Neural cell (in vitro differentiated cells): ENCODE data around the gene XKRX. TPM values are rescaled to one million over a fixed set of nuclear protein-coding genes. Genes with fewer than 3 reads are reported as not detected.

Source experiments
- H2AFZ ChIP-seq: fragments of 200-600, 300-800 bp; sonication (generic), shearing (Covaris generic); 2 replicates; pipeline ENCODE4 v1.6.0; 2014; ENCODE audit warnings: low read depth, mild to moderate bottlenecking, antibody characterized with exemption, low read length, moderate library complexity
- H3F3A ChIP-seq: fragments of 200-600 bp; shearing (Covaris generic); 2 replicates; pipeline ENCODE4 v1.6.1; 2016; ENCODE audit warnings: mild to moderate bottlenecking, moderate library complexity, mixed read lengths, antibody characterized with exemption, low read length; ENCODE audit not compliant: insufficient read depth, poor library complexity, severe bottlenecking
- H3K27ac ChIP-seq: fragments of 200-600, 300-800 bp; sonication (generic), shearing (Covaris generic); 2 replicates; pipeline ENCODE4 v1.5.1; 2014; ENCODE audit warnings: mild to moderate bottlenecking, low read length, moderate library complexity
- H3K27me3 ChIP-seq: fragments of 300-800, 200-600 bp; sonication (generic), shearing (Covaris generic); 2 replicates; pipeline ENCODE4 v1.6.0; 2014; ENCODE audit warnings: mild to moderate bottlenecking, low read depth, low read length, moderate library complexity; ENCODE audit not compliant: insufficient read depth
- H3K36me3 ChIP-seq: fragments of 300-800, 200-600 bp; sonication (generic), shearing (Covaris generic); 2 replicates; pipeline ENCODE4 v1.5.1; 2014; ENCODE audit warnings: mild to moderate bottlenecking, antibody characterized with exemption, low read length, moderate library complexity; ENCODE audit not compliant: insufficient read depth
- H3K4me2 ChIP-seq: fragments of 300-800, 200-600 bp; sonication (generic), shearing (Covaris generic); 2 replicates; pipeline ENCODE4 v1.6.0; 2014; ENCODE audit warnings: mild to moderate bottlenecking, low read length
- H3K4me3 ChIP-seq: fragments of 300-800, 200-600 bp; sonication (generic), shearing (Covaris generic); 2 replicates; pipeline ENCODE4 v1.5.1; 2014; ENCODE audit warnings: mild to moderate bottlenecking, low read length, moderate library complexity
- H3K79me2 ChIP-seq: fragments of 200-600 bp; shearing (Covaris generic); replicated peaks from 2 replicates; pipeline ENCODE4 v1.6.0; 2014; ENCODE audit warnings: mild to moderate bottlenecking, low read length, moderate library complexity; ENCODE audit not compliant: insufficient read depth
- H3K9ac ChIP-seq: fragments of 300-800, 200-600 bp; sonication (generic), shearing (Covaris generic); 2 replicates; pipeline ENCODE4 v1.6.1; 2016; ENCODE audit warnings: mild to moderate bottlenecking, low read length, mixed read lengths
- H3K9me2 ChIP-seq: fragments of 200-600 bp; shearing (Covaris generic); 2 replicates; pipeline ENCODE4 v1.6.1; 2016; ENCODE audit warnings: mild to moderate bottlenecking, low read length, mixed read lengths; ENCODE audit not compliant: insufficient read depth
- H3K9me3 ChIP-seq: fragments of 200-600, 300-800 bp; sonication (generic), shearing (Covaris generic); 2 replicates; pipeline ENCODE4 v1.6.1; 2016; ENCODE audit warnings: mild to moderate bottlenecking, mixed run types, low read length, moderate library complexity, mixed read lengths
- H4K20me1 ChIP-seq: fragments of 200-600 bp; shearing (Covaris generic); 2 replicates; pipeline ENCODE4 v1.6.1; 2016; ENCODE audit warnings: mild to moderate bottlenecking, mixed run types; ENCODE audit not compliant: insufficient read depth
- CTCF ChIP-seq: fragments of 450-650 bp; IDR thresholded peaks from 2 replicates; pipeline ENCODE4 v1.5.1; 2014; ENCODE audit warnings: antibody characterized with exemption, mild to moderate bottlenecking, moderate library complexity; ENCODE audit not compliant: poor library complexity, severe bottlenecking
- EP300 ChIP-seq: fragments of 450-650 bp; conservative IDR thresholded peaks from 2 replicates; pipeline ENCODE4 v1.6.1; 2014; ENCODE audit warnings: antibody characterized with exemption, mild to moderate bottlenecking, moderate library complexity; ENCODE audit not compliant: poor library complexity, severe bottlenecking
- EZH2 ChIP-seq: fragments of 200-600, 300-800 bp; shearing (Covaris generic), sonication (generic); IDR thresholded peaks from 2 replicates; pipeline ENCODE4 v1.6.1; 2014; ENCODE audit warnings: antibody characterized with exemption, low read length, borderline replicate concordance, mild to moderate bottlenecking; ENCODE audit not compliant: insufficient read depth, poor library complexity, severe bottlenecking
- MXI1 ChIP-seq: fragments of 450-650 bp; conservative IDR thresholded peaks from 2 replicates; pipeline ENCODE4 v1.6.1; 2014; ENCODE audit warnings: antibody characterized with exemption, mild to moderate bottlenecking; ENCODE audit not compliant: poor library complexity, severe bottlenecking
- POLR2AphosphoS5 ChIP-seq: IDR thresholded peaks from 2 replicates; pipeline ENCODE4 v1.6.1; 2012
- RAD21 ChIP-seq: fragments of 450-650 bp; conservative IDR thresholded peaks from 2 replicates; pipeline ENCODE4 v1.6.1; 2014; ENCODE audit warnings: antibody characterized with exemption, mild to moderate bottlenecking, moderate library complexity
- REST ChIP-seq: IDR thresholded peaks from 2 replicates; pipeline ENCODE4 v1.6.1; 2012; ENCODE audit warnings: borderline replicate concordance
- SMC3 ChIP-seq: fragments of 450-650 bp; conservative IDR thresholded peaks from 2 replicates; pipeline ENCODE4 v1.6.1; 2014; ENCODE audit warnings: antibody characterized with exemption, mild to moderate bottlenecking, moderate library complexity; ENCODE audit not compliant: poor library complexity
- TAF1 ChIP-seq: IDR thresholded peaks from 2 replicates; pipeline ENCODE4 v1.6.1; 2012; ENCODE audit warnings: low read depth
- polyA plus RNA-seq: library from polyadenylated mRNA; depleted of rRNA; stranded (reverse); fragments of >200 nt; gene quantifications from 2 replicates; pipeline ENCODE4 v1.2.3, GENCODE V29; 2014

The XKRX gene
- polyA plus RNA-seq, 1 donor from 2014 or later = not detected

DNA sequence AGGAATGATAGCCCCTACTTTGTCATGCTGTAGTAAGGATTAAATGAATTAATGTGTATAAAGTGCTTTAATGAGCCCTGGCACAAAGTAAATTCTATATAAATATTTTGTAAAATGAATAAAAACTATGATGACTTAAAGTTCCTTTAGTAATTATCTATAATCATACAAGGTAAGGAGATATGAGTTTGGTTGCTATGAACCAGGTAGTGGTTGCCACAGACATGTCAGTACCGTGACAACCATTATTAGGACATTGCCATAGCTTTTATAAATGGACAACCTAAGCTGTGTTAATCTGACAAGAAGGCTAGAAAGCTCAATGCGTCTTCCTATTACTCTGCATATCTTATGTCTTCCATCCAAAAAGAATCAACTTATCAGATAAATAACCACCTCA is 40.7 kb upstream of the XKRX start, which contains the start of gene ARL13A:
Gene ARL13A, plus strand, starts transcription at position 301 of the 400 bp plus-strand sequence. CDS start 3,982 bp downstream, outside the sequence.
- H3K9me2 ChIP-seq = no peaks in the 10 kb centered on the region
- H4K20me1 ChIP-seq = no peaks in the 10 kb centered on the region
- H3K27me3 ChIP-seq = no peaks in the 10 kb centered on the region
- no peak within 1 kb of the TSS for H3K4me2 ChIP-seq
- H3K79me2 ChIP-seq = no peaks in the 10 kb centered on the region
- H3K9ac ChIP-seq = no peak within 1 kb of the TSS
- no peaks in the 10 kb centered on the region for H3K9me3 ChIP-seq
- TF ChIP-seq SMC3 (no peak), RAD21 (no peak), POLR2AphosphoS5 (no peak), CTCF (no peak), TAF1 (no peak), EP300 (no peak), EZH2 (no peak), REST (no peak), MXI1 (no peak)
- no peak within 1 kb of the TSS for H3K27ac ChIP-seq
- H3K36me3 ChIP-seq = no peaks in the 10 kb centered on the region
- no peak within 1 kb of the TSS for H3K4me3 ChIP-seq
- H3F3A ChIP-seq = no peaks in the 10 kb centered on the region
- no peak within 1 kb of the TSS for H2AFZ ChIP-seq

DNA sequence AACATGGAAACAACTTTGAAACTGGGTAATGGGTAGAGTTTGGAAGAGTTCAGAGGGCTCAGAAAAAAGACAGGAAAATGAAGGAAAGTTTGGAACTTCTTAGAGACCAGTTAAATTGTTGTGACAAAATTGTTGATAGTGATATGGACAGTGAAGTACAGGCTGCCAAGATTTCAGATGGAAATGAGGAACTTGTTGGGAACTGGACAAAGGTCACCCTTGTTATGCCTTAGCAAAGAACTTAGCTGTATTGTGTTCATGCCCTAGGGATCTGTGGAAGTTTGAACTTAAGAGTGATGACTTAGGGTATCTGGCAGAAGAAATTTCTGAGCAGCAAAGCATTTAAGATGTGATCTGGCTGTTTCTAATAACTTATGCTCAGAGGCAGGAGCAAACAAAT is 35.6 kb upstream of the XKRX start:
- no peak overlapping the region for H3K9ac ChIP-seq
- H3F3A ChIP-seq = no peaks in the 10 kb centered on the region
- no peak for TF ChIP-seq RAD21
- TF ChIP-seq MXI1 = no peak
- no peak for TF ChIP-seq SMC3
- TF ChIP-seq EP300 = no peak
- TF ChIP-seq POLR2AphosphoS5 = no peak
- no peak for TF ChIP-seq TAF1
- TF ChIP-seq CTCF = no peak
- TF ChIP-seq REST = no peak
- TF ChIP-seq EZH2 = no peak
- no peak overlapping the region for H3K4me2 ChIP-seq
- no peaks in the 10 kb centered on the region for H3K27me3 ChIP-seq
- H3K36me3 ChIP-seq = no peaks in the 10 kb centered on the region
- H3K27ac ChIP-seq = no peak overlapping the region
- no peaks in the 10 kb centered on the region for H3K79me2 ChIP-seq
- H3K4me3 ChIP-seq = no peak overlapping the region
- no peaks in the 10 kb centered on the region for H3K9me3 ChIP-seq
- H4K20me1 ChIP-seq = no peaks in the 10 kb centered on the region
- H2AFZ ChIP-seq = no peak overlapping the region
- H3K9me2 ChIP-seq = no peaks in the 10 kb centered on the region
